Panc1 (cell line): ENCODE results near the gene UGT1A3. TPM values are rescaled to one million over a fixed set of nuclear protein-coding genes. Genes with fewer than 3 reads are reported as not detected.

Experiments used
- ATAC-seq: fragments of 200-7000 bp; cut with Tn5 transposase; 2 replicates; pipeline ENCODE4 v1.9.1; 2020; ENCODE audit warnings: mild to moderate bottlenecking, moderate library complexity
- BruUV-seq: library from RNA; stranded (reverse); fragments of 400-500 nt; replicated peaks from 2 replicates; lab custom pipeline; 2021; lab: Mats Ljungman, UMichigan
- CTCF ChIA-PET: fragments of 300-600 bp; sonication (Branson Sonifier 250); formaldehyde crosslinking; loops from one replicate; lab custom pipeline; 2022; ENCODE audit warnings: antibody characterized with exemption; lab: Charles Lee
- POLR2A ChIA-PET: fragments of 300-600 bp; sonication (Branson Sonifier 250); formaldehyde crosslinking; loops from one replicate; lab custom pipeline; 2022; ENCODE audit warnings: antibody characterized with exemption; lab: Charles Lee
- DNase-seq: peaks from one replicate; pipeline ENCODE4 v3.0.0-alpha.2; 2010; ENCODE audit warnings: low read depth, low spot score
- H3K27ac ChIP-seq: 2 replicates; pipeline ENCODE4 v1.5.1; 2011; ENCODE audit warnings: mild to moderate bottlenecking, low read length, inconsistent platforms
- H3K27me3 ChIP-seq: fragments of 200-500 bp; sonication (Bioruptor generic); 2 replicates; pipeline ENCODE4 v1.6.0; 2014; ENCODE audit warnings: low read length, inconsistent platforms; ENCODE audit not compliant: control insufficient read depth, insufficient read depth
- H3K36me3 ChIP-seq: fragments of 200-500 bp; sonication (Bioruptor generic); 2 replicates; pipeline ENCODE4 v1.5.1; 2014; ENCODE audit warnings: inconsistent platforms, mild to moderate bottlenecking, low read length, moderate library complexity; ENCODE audit not compliant: control insufficient read depth, insufficient read depth
- H3K4me1 ChIP-seq: 2 replicates; pipeline ENCODE4 v1.5.1; 2011; ENCODE audit warnings: inconsistent platforms, mild to moderate bottlenecking, low read length, moderate library complexity; ENCODE audit not compliant: control insufficient read depth, insufficient read depth
- H3K4me3 ChIP-seq, 2 experiments: 2 replicates each; pipeline ENCODE4 v1.5.1; 2011 to 2012; ENCODE audit warnings: low read depth in 2 of 2, low read length in 2 of 2, mild to moderate bottlenecking in 2 of 2, inconsistent platforms in 1 of 2, moderate library complexity in 1 of 2
- H3K9me3 ChIP-seq: fragments of 200-500 bp; sonication (Bioruptor generic); 2 replicates; pipeline ENCODE4 v1.5.1; 2014; ENCODE audit warnings: low read depth, mild to moderate bottlenecking, inconsistent platforms, low read length, moderate library complexity; ENCODE audit not compliant: control insufficient read depth, insufficient read depth
- CTCF ChIP-seq: fragments of 450-650 bp; IDR thresholded peaks from 2 replicates; pipeline ENCODE4 v1.5.1; 2017; ENCODE audit warnings: mild to moderate bottlenecking
- POLR2AphosphoS5 ChIP-seq: IDR thresholded peaks from 2 replicates; pipeline ENCODE4 v1.6.1; 2012; ENCODE audit warnings: mild to moderate bottlenecking, low read depth, low read length, moderate library complexity
- SIN3A ChIP-seq: IDR thresholded peaks from 2 replicates; pipeline ENCODE4 v1.6.1; 2012; ENCODE audit warnings: low read depth, mild to moderate bottlenecking, low read length, moderate library complexity, borderline replicate concordance; ENCODE audit not compliant: insufficient read depth
- TCF7L2 ChIP-seq: IDR thresholded peaks from 2 replicates; pipeline ENCODE4 v1.6.1; 2011; ENCODE audit warnings: mild to moderate bottlenecking, low read depth, low read length, inconsistent platforms
- in situ Hi-C: cut with HindIII; loops from 2 replicates; pipeline ENCODE4 v1.10.0; 2016; ENCODE audit warnings: low sequenced_read_pairs, low pct_unique_long_range_greater_than_20kb
- intact Hi-C: fragments of 100-400 bp; cut with micrococcal nuclease; formaldehyde crosslinking; loops from one replicate; pipeline ENCODE4 v1.10.0; 2022; ENCODE audit not compliant: unreplicated experiment
- total RNA-seq: library from RNA; stranded (reverse); gene quantifications from one replicate; pipeline ENCODE4 v1.2.1, GENCODE V29; 2021; ENCODE audit not compliant: unreplicated experiment
- TF ChIP-seq, protein P1 (sequence below), 2 experiments: IDR thresholded peaks; 2 replicates each; pipeline ENCODE4 v1.6.1; 2011 to 2012; ENCODE audit warnings: low read depth in 2 of 2, control low read depth in 1 of 2, low read length in 1 of 2, mild to moderate bottlenecking in 1 of 2, moderate library complexity in 1 of 2; ENCODE audit not compliant: insufficient read depth in 1 of 2

UGT1A3 gene
- total RNA-seq, 1 experiment from 2014 or later = not detected

DNA sequence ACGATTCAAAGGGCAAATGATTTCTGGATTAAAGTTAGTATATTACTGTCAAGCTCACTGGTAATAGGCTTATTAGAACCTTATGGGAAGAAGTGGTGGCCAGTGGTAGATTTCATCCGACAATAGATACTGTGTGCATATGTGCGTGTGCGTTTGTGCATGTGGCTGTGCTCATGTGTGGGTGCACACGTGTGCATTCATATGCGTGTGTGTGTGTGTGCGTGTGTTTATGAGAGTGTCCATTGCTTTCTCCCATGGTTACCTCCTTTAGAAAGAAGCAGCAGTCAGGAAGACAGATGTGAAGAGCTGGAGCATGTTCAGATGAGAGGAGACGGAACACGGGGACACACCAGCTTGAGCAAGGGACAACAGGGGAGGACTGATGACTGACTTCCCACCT is 40.4 kb downstream of the UGT1A3 start:
- ChIA-PET POLR2A (no interaction called here), CTCF (no interaction called here)
- ATAC-seq (no peak), DNase-seq (no peak)
- no peak overlapping the region for H3K4me3 ChIP-seq
- intact Hi-C loops = no loop called here
- TF ChIP-seq CTCF (no peak), SIN3A (no peak), TCF7L2 (no peak), POLR2AphosphoS5 (no peak)
- TF ChIP-seq, protein P1, sequence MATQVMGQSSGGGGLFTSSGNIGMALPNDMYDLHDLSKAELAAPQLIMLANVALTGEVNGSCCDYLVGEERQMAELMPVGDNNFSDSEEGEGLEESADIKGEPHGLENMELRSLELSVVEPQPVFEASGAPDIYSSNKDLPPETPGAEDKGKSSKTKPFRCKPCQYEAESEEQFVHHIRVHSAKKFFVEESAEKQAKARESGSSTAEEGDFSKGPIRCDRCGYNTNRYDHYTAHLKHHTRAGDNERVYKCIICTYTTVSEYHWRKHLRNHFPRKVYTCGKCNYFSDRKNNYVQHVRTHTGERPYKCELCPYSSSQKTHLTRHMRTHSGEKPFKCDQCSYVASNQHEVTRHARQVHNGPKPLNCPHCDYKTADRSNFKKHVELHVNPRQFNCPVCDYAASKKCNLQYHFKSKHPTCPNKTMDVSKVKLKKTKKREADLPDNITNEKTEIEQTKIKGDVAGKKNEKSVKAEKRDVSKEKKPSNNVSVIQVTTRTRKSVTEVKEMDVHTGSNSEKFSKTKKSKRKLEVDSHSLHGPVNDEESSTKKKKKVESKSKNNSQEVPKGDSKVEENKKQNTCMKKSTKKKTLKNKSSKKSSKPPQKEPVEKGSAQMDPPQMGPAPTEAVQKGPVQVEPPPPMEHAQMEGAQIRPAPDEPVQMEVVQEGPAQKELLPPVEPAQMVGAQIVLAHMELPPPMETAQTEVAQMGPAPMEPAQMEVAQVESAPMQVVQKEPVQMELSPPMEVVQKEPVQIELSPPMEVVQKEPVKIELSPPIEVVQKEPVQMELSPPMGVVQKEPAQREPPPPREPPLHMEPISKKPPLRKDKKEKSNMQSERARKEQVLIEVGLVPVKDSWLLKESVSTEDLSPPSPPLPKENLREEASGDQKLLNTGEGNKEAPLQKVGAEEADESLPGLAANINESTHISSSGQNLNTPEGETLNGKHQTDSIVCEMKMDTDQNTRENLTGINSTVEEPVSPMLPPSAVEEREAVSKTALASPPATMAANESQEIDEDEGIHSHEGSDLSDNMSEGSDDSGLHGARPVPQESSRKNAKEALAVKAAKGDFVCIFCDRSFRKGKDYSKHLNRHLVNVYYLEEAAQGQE (IDR thresholded peaks at IDR 0.05; ENCODE audit: insufficient read depth in 1 of 2, low read depth in 2 of 2, low read length in 1 of 2) = no peak
- H3K27me3 ChIP-seq = no peaks in the 10 kb centered on the region
- no peaks in the 10 kb centered on the region for H3K4me1 ChIP-seq
- H3K27ac ChIP-seq = no peak overlapping the region
- no TSS peak for BruUV-seq
- in situ Hi-C loops = no loop called here
- H3K36me3 ChIP-seq = no peaks in the 10 kb centered on the region
- H3K9me3 ChIP-seq = no peaks in the 10 kb centered on the region

DNA sequence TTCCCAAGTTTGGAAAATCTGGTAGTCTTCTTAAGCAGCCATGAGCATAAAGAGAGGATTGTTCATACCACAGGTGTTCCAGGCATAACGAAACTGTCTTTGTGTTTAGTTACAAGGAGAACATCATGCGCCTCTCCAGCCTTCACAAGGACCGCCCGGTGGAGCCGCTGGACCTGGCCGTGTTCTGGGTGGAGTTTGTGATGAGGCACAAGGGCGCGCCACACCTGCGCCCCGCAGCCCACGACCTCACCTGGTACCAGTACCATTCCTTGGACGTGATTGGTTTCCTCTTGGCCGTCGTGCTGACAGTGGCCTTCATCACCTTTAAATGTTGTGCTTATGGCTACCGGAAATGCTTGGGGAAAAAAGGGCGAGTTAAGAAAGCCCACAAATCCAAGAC is 43.3 kb downstream of the UGT1A3 start:
- in situ Hi-C loops (no loop called here), intact Hi-C loops (no loop called here)
- no peaks in the 10 kb centered on the region for H3K27me3 ChIP-seq
- ChIA-PET POLR2A (no interaction called here), CTCF (no interaction called here)
- ATAC-seq (no peak), DNase-seq (no peak)
- TF ChIP-seq POLR2AphosphoS5 = no peak
- no peak for TF ChIP-seq SIN3A
- TF ChIP-seq CTCF = no peak
- no peak for TF ChIP-seq TCF7L2
- TF ChIP-seq, protein P1 (IDR thresholded peaks at IDR 0.05; ENCODE audit: insufficient read depth in 1 of 2, low read depth in 2 of 2, low read length in 1 of 2) = no peak
- H3K36me3 ChIP-seq = no peaks in the 10 kb centered on the region
- BruUV-seq = no TSS peak
- H3K9me3 ChIP-seq = no peaks in the 10 kb centered on the region
- no peak overlapping the region for H3K4me3 ChIP-seq
- no peak overlapping the region for H3K27ac ChIP-seq
- no peaks in the 10 kb centered on the region for H3K4me1 ChIP-seq
